Common myeloid progenitor, CD34-positive (primary cell): ENCODE results near the gene CIDEA.

Source experiments
- CTCF ChIA-PET: fragments of 350-600 bp; sonication (Branson Sonifier 250); formaldehyde crosslinking; loops from one replicate; lab custom pipeline; 2021; ENCODE audit warnings: antibody characterized with exemption; lab: Charles Lee
- POLR2A ChIA-PET: fragments of 350-600 bp; sonication (Branson Sonifier 250); formaldehyde crosslinking; loops from one replicate; lab custom pipeline; 2021; ENCODE audit warnings: antibody characterized with exemption; lab: Charles Lee
- DNase-seq, 3 donors: peaks; one replicate each; pipeline versions ENCODE4 v3.0.0 to v3.0.0-alpha.2; 2013
- H3K27ac ChIP-seq, 2 experiments: 1 replicate in 1 of 2; 2 replicates in 1 of 2; pipeline ENCODE4 v1.7.0; 2013; ENCODE audit warnings: inconsistent platforms in 2 of 2, low read length in 2 of 2, mild to moderate bottlenecking in 2 of 2, low read depth in 1 of 2, moderate library complexity in 1 of 2; ENCODE audit not compliant: severe bottlenecking in 2 of 2, insufficient read depth in 1 of 2, poor library complexity in 1 of 2
- H3K27me3 ChIP-seq, 5 experiments: replicated peaks in 2 of 5; 1 replicate in 3 of 5; 2 replicates in 2 of 5; pipeline versions ENCODE4 v1.6.1 to v1.7.0; 2013; ENCODE audit warnings: low read length in 4 of 5, mild to moderate bottlenecking in 2 of 5, moderate library complexity in 2 of 5, inconsistent platforms in 1 of 5; ENCODE audit not compliant: insufficient read depth in 5 of 5, control insufficient read depth in 4 of 5
- H3K36me3 ChIP-seq, 4 experiments: 1 replicate in 2 of 4; 2 replicates in 2 of 4; pipeline versions ENCODE4 v1.6.1 to v1.7.0; 2013; ENCODE audit warnings: low read length in 3 of 4, control low read depth in 1 of 4, mild to moderate bottlenecking in 1 of 4; ENCODE audit not compliant: control insufficient read depth in 4 of 4, insufficient read depth in 4 of 4
- H3K4me1 ChIP-seq, 4 experiments: 1 replicate in 3 of 4; 2 replicates in 1 of 4; pipeline versions ENCODE4 v1.6.1 to v1.7.1; 2013; ENCODE audit warnings: low read length in 3 of 4, mild to moderate bottlenecking in 3 of 4, control low read depth in 1 of 4, inconsistent platforms in 1 of 4, moderate library complexity in 1 of 4; ENCODE audit not compliant: control insufficient read depth in 4 of 4, insufficient read depth in 4 of 4; ENCODE audit errors: control extremely low read depth in 1 of 4
- H3K4me3 ChIP-seq, 7 experiments: 1 replicate in 4 of 7; 2 replicates in 3 of 7; pipeline versions ENCODE4 v1.5.1 to v1.7.0; 2013; ENCODE audit warnings: mild to moderate bottlenecking in 7 of 7, low read length in 6 of 7, moderate library complexity in 6 of 7, inconsistent platforms in 2 of 7, low read depth in 2 of 7, control low read depth in 1 of 7; ENCODE audit not compliant: insufficient read depth in 4 of 7, control insufficient read depth in 1 of 7; ENCODE audit errors: extremely low read depth in 1 of 7
- H3K9me3 ChIP-seq, 5 experiments: 1 replicate in 4 of 5; 2 replicates in 1 of 5; pipeline versions ENCODE4 v1.6.1 to v1.7.1; 2013; ENCODE audit warnings: low read length in 4 of 5, mild to moderate bottlenecking in 2 of 5, inconsistent platforms in 1 of 5, low read depth in 1 of 5, moderate library complexity in 1 of 5; ENCODE audit not compliant: control insufficient read depth in 4 of 5, insufficient read depth in 2 of 5; ENCODE audit errors: control extremely low read depth in 1 of 5
- WGBS: methylation state at CpG from one replicate; pipeline ENCODE4 v1.1.5; 2013; ENCODE audit not compliant: insufficient coverage; 5-methylcytosine and 5-hydroxymethylcytosine counted together

CIDEA gene

GRCh38 chr18:12315490-12315889 is 61.3 kb downstream of the CIDEA start:
- Histone ChIP-seq H3K27ac (no peak overlapping the region), H3K4me3 (no peak overlapping the region), H3K4me1 (peaks cover 0 to 28% (median 23%) of the 10 kb centered on the region in 4 experiments), H3K27me3 (peaks cover 0 to 4% (median 0%) of the 10 kb centered on the region in 5 experiments), H3K9me3 (peaks cover 0 to 9% (median 4%) of the 10 kb centered on the region in 5 experiments), H3K36me3 (peaks cover 0 to 19% (median 5%) of the 10 kb centered on the region in 4 experiments)
- no peak for DNase-seq
- ChIA-PET CTCF (interaction anchor here (0.6 to 8.2 kb wide), 3 partner anchors 13 to 43 kb away, joined by 3 to 70 read pairs (median 7); no protein-coding TSS in a partner anchor), POLR2A (interaction anchor here (0.8 kb wide), 1 partner anchor 9 kb away, joined by 3 read pairs; no protein-coding TSS in a partner anchor)
- WGBS = 88% methylated on average over 3 of the region's 10 CpGs

DNA sequence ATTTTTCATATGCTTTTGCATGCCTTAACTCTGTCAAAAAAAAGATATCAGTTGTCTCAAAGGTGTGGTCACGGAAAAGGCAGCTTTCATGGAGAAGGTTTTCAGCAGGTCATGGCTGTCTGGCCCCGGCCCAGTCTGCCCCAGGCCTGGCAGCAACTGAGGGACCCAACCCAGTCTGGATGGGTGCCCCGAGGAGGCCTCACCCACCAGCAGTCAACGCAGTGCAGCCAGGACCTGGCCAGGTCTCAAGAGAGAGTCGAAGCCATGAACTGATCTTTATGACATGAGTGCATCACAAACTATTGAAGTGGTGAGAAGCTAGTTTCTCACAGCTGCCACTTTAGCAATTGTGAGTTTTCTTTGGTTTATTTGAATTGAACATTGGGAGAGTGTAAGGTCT is 61.8 kb downstream of the CIDEA start:
- no peak for DNase-seq
- 97% methylated on average over 4 of the region's 5 CpGs for WGBS
- Histone ChIP-seq H3K4me1 (peaks cover 0 to 28% (median 23%) of the 10 kb centered on the region in 4 experiments), H3K4me3 (no peak overlapping the region), H3K9me3 (peaks cover 0 to 9% (median 2%) of the 10 kb centered on the region in 5 experiments), H3K36me3 (peaks cover 0 to 22% (median 6%) of the 10 kb centered on the region in 4 experiments), H3K27me3 (peaks cover 0 to under 1% (median 0%) of the 10 kb centered on the region in 5 experiments), H3K27ac (no peak overlapping the region)
- ChIA-PET CTCF (interaction anchor here (2.1 to 8.2 kb wide), 2 partner anchors 12 to 43 kb away, joined by 7 to 70 read pairs; no protein-coding TSS in a partner anchor), POLR2A (interaction anchor here (0.8 kb wide), 1 partner anchor 8 kb away, joined by 3 read pairs; no protein-coding TSS in a partner anchor)

- peak; percentile 75 to 92 (median 88) for DNase-seq
- Histone ChIP-seq H3K36me3 (peaks cover 0 to 20% (median 9%) of the 10 kb centered on the region in 4 experiments), H3K9me3 (no peaks in the 10 kb centered on the region), H3K4me3 (peak overlapping the region in 2 of 7 experiments; percentile 22 to 45), H3K4me1 (peaks cover 0 to 28% (median 23%) of the 10 kb centered on the region in 4 experiments), H3K27ac (peak overlapping the region; percentile 84 to 88), H3K27me3 (no peaks in the 10 kb centered on the region)
- POLR2A ChIA-PET = interaction anchor here (0.6 to 0.9 kb wide), 5 partner anchors 9 to 59 kb away, joined by 3 to 7 read pairs (median 3); partner anchors contain the start of genes AFG3L2 and TUBB6
- WGBS = 83% methylated on average over 3 of the region's 6 CpGs
- CTCF ChIA-PET = interaction anchor here (0.8 to 8.2 kb wide), 6 partner anchors 9 to 74 kb away, joined by 3 to 70 read pairs (median 4); no protein-coding TSS in a partner anchor
Measured at GRCh38 chr18:12317664-12318333, 63.6 kb downstream of the CIDEA start.

GRCh38 chr18:12318334-12318697 is 64.2 kb downstream of the CIDEA start:
- POLR2A ChIA-PET = interaction anchor here (0.6 to 0.9 kb wide), 3 partner anchors 11 to 59 kb away, joined by 3 to 5 read pairs (median 3); partner anchors contain the start of genes AFG3L2 and TUBB6
- H3K27ac ChIP-seq = peak overlapping the region; percentile 84 to 88
- no peaks in the 10 kb centered on the region for H3K9me3 ChIP-seq
- peak in 1 of 3 donors; percentile 15 for DNase-seq
- peaks cover 0 to 28% (median 23%) of the 10 kb centered on the region in 4 experiments for H3K4me1 ChIP-seq
- CTCF ChIA-PET = interaction anchor here (0.8 to 8.2 kb wide), 5 partner anchors 9 to 19 kb away, joined by 3 to 70 read pairs (median 4); no protein-coding TSS in a partner anchor
- no peaks in the 10 kb centered on the region for H3K27me3 ChIP-seq
- 68% methylated on average over 5 of the region's 5 CpGs for whole genome bisulfite sequencing
- H3K4me3 ChIP-seq = peak overlapping the region in 2 of 7 experiments; percentile 16 to 45
- H3K36me3 ChIP-seq = peaks cover 0 to 20% (median 9%) of the 10 kb centered on the region in 4 experiments

GRCh38 chr18:12318857-12319256 is 64.7 kb downstream of the CIDEA start:
- Histone ChIP-seq H3K9me3 (no peaks in the 10 kb centered on the region), H3K4me1 (peaks cover 0 to 27% (median 23%) of the 10 kb centered on the region in 4 experiments), H3K36me3 (peaks cover 0 to 18% (median 9%) of the 10 kb centered on the region in 4 experiments), H3K27me3 (no peaks in the 10 kb centered on the region), H3K4me3 (no peak overlapping the region), H3K27ac (no peak overlapping the region)
- WGBS = no CpG with 5 or more reads among the region's 5 CpGs
- CTCF ChIA-PET = interaction anchor here (1.3 to 8.2 kb wide), 4 partner anchors 9 to 19 kb away, joined by 3 to 70 read pairs (median 4); no protein-coding TSS in a partner anchor
- POLR2A ChIA-PET = interaction anchor here (0.8 kb wide), 1 partner anchor 58 kb away, joined by 3 read pairs; the partner anchor contains the start of gene AFG3L2
- no peak for DNase-seq

GRCh38 chr18:12321333-12321732 is 67.2 kb downstream of the CIDEA start:
- CTCF ChIA-PET = interaction anchor here (1.6 kb wide), 1 partner anchor 18 kb away, joined by 3 read pairs; no protein-coding TSS in a partner anchor

More at GRCh38 chr18:12321333-12321732, 67.2 kb downstream of the CIDEA start:
- no peak for DNase-seq
- Histone ChIP-seq H3K4me1 (peaks cover 0 to 18% (median 16%) of the 10 kb centered on the region in 4 experiments), H3K27me3 (no peaks in the 10 kb centered on the region), H3K27ac (no peak overlapping the region), H3K4me3 (no peak overlapping the region), H3K36me3 (peaks cover 2 to 29% (median 25%) of the 10 kb centered on the region in 4 experiments), H3K9me3 (no peaks in the 10 kb centered on the region)
- 92% methylated on average over 3 of the region's 4 CpGs for WGBS
- POLR2A ChIA-PET = no interaction called here
